Activated CD4-positive, alpha-beta T cell treated with anti-CD3 and anti-CD28 coated beads, Interleukin-2, amount 50 U/mL, for 1 hour (primary cell): ENCODE data around the gene POFUT2.
"Not testable (repeated sequence)": the region's sequence is repeated elsewhere in the genome, so short reads cannot be mapped to it uniquely, and the experiment has no call there.

Experiments used
- DNase-seq: peaks from one replicate; pipeline ENCODE4 v3.0.0-alpha.2; 2020

The POFUT2 gene

GRCh38 chr21:45309069-45309986, 21.6 kb upstream of the POFUT2 start:
- peak; percentile 48 for DNase-seq

- no peak for DNase-seq
These were observed 20.7 kb upstream of the POFUT2 start for GRCh38 chr21:45308194-45309068.

DNA sequence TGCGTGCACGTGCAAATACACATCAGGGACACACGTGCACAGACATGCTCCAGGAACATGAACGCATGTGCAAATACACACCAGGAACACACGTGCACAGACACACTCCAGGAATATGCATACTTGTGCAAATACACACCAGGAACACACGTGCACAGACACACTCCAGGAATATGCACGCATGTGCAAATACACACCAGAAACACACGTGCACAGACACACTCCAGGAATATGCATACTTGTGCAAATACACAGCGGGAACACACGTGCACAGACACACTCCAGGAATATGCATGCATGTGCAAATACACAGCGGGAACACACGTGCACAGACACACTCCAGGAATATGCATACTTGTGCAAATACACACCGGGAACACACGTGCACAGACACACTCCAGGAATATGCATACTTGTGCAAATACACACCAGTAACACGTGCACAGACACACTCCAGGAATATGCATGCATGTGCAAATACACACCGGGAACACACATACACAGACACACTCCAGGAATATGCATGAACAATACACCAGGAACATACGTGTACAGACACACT, 20.0 kb upstream of the POFUT2 start:
- not testable (repeated sequence) for DNase-seq

GRCh38 chr21:45306832-45307571, 19.3 kb upstream of the POFUT2 start:
- no peak for DNase-seq

DNA sequence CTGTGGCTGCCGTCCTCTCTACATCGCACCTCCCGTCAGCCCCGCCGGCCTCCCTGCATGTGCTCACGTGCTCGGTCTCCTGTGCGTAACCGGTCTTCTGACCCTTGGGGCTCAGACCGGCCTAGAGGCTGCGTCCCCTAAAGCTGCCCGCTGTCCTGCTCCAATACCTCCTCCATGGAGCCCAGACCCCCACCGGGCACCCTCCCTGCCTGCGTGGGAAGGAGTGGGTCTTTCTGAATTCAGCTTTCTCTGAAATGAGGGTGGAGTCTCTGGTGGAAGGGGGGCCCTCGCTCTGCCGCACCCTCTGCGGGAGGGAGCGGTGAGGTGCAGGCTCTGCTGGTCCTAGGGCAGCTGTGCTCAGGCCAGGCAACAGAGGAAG, 18.7 kb upstream of the POFUT2 start:
- no peak for DNase-seq

GRCh38 chr21:45305836-45306235, 18.1 kb upstream of the POFUT2 start:
- no peak for DNase-seq

- DNase-seq, result peak; percentile 51
These were observed 17.2 kb upstream of the POFUT2 start for GRCh38 chr21:45304945-45305344.

GRCh38 chr21:45304476-45304830, 16.8 kb upstream of the POFUT2 start:
- DNase-seq, result no peak

DNA sequence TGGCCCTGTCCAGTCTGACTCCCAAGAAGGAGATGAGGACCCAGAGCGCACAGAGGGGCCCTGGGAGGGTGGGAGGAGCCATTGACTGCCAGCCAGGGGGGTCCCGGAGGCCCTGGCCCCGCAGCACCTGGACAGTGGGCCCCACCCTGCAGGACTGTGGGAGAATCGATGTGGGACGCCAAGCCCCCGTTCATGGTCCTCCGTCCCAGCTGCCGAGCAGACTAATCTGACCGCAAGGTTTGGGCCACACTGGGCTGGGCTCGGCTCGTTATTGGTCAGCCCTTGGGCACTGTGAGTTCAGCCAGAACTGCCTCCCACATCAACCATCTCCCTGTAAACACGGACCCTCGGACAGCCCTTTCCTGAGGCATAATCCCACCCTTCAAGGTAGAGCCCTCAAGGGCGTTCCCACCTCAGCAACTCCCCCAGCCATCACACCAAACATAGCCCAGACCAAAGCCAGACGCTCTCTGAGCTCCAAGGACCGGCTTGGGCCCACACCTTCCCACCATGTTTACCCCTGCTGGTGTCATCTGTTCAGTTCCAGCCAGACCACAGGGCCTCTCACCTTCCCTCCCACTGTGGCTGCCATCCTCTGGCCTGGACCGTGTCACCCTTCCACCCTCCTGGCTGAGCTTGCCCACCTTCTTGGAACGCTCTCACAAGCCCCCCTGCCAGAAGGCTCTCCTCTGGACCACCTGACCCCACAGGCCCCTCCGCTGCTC, 16.2 kb upstream of the POFUT2 start:
- DNase-seq, result no peak

- no peak for DNase-seq
These were observed 15.5 kb upstream of the POFUT2 start for GRCh38 chr21:45303091-45303615.

DNA sequence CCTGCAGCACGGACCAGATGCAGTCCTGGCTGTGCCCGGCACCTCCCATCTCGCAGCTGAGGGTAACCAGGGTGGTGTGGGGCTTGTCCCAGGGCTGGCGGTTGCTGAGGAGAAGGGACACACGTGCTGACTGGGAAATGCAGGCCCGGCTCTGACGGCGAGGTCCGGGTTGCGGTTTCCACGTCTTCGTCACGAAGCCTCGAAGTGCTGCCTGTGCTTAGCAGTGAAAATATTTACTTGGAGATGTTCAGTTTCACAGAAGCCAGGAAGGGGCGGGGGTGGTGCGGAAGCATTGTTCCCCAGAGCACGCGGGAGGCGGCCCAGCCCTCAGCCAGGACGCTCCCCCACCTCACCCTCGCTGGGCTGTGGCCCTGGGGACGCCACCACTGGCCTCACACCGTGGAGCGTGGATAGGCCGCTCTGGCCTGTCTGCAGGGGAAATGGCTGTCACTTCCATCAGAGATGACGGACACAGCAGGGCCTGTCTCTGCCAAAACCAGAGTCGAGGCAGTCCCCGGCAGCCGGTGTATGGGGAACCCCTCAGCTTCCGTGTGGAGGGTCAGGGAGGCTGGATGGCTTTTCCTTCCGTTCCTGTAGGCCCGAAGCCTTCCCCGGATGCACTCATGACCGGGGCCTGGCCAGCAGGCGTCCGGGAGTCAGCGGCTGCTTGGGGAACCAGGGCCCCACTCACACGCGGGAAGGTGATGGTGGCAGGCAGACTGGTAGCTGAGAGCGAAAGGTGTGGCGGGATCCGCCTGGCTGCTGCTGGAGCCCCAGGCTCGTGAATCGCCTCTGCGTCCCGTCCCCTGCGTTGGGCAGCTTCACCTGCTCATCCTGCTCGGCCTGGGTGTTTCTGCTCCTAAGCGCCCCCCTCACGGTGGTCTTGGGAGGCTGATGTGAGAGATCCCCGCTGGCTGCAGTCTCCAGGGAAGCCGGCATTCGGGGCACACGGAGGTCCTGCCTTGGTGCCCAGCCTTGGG, 14.7 kb upstream of the POFUT2 start:
- DNase-seq, result peak; percentile 74

GRCh38 chr21:45301521-45302081, 13.9 kb upstream of the POFUT2 start:
- DNase-seq, result no peak

DNA sequence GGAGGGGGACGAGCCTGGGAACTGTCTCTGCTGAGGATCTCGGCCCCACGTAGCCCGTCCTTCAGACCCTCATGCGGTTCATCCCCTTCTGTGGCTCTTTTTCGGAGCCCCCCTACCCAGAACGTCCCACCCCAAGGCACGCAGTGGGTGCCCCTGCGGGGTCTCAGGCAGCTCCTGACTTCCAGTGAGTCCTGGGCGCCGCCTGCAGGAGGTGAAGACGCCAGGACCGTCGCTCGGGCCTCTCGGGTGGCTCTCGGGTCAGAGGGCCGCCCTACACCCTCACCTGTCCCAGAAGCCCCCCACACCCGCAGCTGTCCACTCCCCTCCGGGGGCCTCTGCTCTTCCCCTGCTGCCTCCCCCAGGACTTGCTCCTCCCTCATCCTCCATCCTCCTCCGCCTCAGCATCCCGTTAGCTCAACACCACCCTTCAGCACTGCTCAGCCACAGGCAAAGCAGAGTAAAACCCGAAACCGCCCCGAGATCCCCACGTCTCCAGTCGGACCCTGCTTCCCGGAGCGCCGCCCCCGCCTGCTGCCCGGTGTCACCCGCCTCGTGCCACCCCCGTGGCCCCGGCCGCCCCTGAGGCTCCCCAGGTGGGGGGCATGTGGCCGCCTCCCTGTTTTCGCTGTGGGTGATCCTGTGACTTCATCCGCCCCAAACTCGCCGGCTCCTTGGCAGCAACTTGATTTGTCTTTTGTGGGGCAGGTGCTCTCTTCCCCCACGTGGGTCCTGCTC, 13.3 kb upstream of the POFUT2 start:
- no peak for DNase-seq

- DNase-seq, result no peak
These were observed 12.4 kb upstream of the POFUT2 start for GRCh38 chr21:45299864-45300785.

- no peak for DNase-seq
These were observed 11.6 kb upstream of the POFUT2 start for GRCh38 chr21:45299026-45299863.

GRCh38 chr21:45297869-45298268, 10.2 kb upstream of the POFUT2 start:
- DNase-seq, result no peak

DNA sequence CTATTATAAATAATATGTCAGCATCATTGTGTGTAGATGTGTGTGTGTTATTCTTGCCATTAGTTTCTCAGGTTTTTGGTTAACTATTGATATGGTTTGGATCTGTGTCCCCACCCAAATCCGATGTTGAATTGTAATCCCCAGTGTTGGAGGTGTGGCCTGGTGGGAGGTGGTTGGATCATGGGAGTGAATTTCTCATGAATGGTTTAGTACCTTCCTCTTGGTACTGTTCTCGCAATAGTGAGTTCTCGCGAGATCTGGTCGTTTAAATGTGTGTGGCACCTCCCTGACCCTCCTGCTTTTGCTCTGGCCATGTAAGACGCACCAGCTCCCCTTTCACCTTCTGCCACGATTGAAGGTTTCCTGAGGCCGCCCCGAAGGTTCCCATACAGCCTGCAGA, 9.6 kb upstream of the POFUT2 start:
- DNase-seq, result no peak
